HG02678 (cell line): ENCODE measurements around the gene HACE1.

Experiments
- ATAC-seq: cut with Tn5 transposase; IDR thresholded peaks from one replicate; pipeline ENCODE4 v1.9.1; 2021; ENCODE audit warnings: mild to moderate bottlenecking, moderate library complexity; ENCODE audit not compliant: unreplicated experiment

The HACE1 gene

DNA sequence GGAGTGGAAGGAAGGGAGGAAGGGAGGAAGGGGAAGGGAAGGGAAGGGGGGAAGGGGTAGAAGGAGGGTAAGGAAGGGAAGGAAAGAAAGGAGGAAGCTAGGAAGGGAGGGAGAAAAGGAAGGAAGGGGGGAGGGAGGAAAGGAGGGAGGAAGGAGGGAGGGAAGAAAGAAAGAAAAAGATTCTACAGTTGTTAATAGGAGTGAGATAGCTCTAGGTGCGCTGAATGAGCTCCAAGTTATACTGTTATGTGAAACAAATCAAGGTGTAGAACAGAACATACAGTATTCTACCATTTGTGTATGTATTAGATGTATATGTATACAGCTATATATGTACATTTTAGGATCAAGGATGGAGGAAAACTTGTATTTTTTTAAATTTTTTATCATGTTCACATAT is 167.7 kb downstream of the HACE1 start:
- ATAC-seq: no peak

DNA sequence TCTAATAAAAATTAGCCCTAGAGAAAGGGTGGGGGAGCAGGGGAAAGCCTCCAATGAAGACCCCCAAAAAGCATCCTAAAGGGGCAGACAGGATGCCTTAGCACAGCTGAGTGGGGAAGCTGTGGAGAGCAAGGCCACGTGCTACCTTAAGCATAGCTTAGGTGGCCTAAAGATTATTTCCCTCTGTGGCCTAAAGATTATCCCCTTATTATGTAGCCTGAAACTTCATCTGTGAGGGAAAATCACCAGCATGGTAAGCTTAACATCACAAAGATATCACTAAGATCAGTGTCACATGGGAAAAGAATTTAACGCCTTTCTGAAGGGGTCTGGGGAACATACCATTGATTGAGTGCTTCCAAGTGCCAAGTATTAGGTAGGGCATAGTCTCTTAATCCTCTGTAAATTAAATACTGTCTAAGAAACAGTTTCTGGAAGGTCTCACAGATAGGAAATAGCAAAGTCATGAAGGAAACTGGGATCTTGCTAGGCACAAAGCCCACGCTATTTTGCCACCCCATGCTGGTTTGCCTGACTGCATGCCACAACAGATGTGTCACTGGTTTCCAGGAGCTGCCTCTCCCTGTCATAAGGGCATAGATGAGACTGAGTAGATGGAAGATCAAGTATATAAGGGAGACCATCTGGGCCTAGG is 170.0 kb downstream of the HACE1 start:
- ATAC-seq: no peak

DNA sequence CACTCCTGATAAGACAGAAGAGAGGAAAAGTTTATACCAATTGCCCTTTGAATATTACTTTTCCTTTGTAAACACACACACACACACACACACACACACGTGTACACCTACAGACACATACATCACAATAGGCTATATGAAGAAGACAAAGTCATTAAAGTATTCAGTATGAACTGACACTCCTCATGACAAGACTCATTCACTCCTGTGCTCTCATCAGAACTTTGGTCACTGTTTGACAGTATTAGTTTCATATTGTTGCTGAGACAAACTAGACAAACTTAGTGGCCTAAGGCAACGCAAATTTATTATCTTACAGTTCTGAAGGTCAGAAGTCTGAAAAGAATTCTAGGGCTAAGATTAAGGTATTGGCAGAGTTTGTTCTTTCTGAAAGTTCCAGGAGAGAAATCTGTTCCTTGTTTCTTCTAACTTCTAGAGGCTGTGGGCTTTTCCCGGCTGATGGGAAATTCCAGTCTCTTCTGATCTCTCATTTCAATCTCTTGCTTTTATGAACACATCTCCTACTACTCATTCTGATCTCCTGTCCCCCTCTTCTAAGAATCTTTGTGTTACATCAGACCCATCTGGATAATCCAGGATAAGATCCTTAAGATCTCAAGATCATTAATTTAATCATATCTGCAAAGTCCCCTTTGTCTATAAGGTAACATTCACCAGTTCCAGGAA is 171.3 kb downstream of the HACE1 start:
- peak; percentile 73 for ATAC-seq

DNA sequence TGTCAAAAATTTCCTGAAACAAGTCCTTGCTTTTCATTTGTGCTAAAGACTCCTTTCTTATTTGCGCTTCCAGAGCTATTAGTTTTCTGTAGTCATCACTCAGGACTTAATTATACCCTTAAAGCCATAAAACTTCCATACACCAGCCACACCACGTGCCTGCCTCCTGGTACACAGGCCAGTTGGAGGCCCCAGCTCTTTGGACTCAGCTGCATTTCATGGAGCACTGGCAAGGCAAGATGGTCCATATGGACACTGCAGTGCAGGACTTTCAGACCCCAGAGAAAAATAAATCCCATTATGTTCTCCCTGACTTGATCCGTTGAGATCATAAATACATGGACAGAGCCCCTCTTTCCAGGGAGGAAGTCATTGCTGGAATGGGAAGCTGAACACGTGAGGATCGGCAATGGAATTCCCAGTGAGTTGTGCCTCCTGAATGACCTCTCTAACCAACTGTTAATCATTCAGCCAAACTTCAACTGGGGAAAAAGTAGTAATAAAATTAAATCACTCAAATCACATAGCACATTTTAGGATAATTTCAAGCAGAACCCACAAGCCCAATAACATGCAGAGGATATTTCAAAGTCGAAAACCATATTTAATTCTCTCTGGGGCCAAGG is 173.1 kb downstream of the HACE1 start:
- no peak for ATAC-seq

DNA sequence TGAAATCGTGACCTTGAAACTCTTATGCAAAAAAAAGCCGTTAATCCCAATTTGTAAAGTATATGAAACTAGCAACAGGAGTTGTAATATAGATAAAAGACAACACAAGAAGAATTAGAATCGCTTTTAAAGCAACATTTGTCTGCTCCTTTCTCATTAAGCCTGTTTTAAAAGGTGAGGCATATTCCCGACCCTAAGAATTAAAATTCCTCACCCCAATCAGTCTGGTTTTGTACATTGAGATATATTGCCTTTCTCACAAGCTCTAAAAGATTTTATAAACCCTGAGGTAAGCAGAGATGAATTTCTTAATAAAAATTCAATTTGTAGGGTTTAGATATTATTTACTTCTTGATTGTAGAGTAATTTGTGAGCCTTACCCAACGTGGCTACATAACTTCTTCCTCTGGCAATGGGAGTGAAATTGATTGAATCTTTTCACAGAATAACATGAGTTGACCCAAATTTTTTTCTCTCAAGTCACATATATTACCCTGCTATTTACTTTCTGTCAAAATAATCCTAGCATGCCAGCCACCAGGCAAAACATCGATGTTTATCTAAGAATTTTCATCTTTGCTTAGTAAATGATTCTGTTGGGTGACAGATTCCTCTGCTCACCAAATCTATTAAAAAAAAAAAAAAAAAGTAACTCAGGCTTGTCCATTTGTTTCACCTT is 173.7 kb downstream of the HACE1 start:
- ATAC-seq: no peak

DNA sequence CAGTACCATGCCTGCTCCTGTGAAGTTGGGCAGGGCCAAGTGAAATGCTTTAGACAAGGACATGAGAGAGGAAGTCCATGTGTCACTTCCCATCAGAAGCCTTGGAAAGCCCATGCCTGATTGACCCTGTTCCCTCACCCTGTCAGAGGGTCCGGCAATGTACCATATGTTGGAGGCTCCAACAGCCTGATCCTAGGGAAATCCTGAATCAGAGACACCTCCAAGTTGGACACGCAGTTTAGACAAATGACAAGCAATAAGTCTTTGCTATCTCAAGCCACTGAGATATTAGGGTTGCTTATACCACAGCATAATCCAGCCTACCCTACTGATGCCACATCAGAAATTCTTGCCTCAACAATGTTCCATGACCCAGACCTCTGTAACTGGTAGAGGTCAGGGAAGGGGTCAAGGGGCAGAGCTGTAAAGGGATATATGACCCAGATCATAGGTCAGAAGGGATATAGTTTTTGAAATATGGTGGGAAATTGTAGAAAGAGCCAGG is 174.8 kb downstream of the HACE1 start:
- ATAC-seq: no peak

DNA sequence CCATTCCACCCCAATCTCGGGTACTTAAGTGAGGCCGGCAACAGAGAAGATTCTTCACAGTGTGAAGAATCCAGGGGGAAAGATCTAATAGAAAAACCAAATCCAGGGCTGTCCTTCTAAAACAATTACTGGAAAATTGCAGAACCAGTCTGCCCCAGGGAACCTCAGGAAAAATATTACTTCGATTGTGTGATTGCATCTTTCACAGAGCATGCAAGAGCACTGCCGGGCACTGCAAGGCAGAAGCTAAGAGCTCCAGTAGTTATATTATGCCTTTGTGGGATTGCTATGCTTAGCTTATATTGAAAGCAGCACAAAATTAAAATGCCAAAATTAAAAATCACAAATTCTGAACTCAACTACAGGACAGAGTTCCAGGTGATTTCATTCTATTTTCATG is 175.9 kb downstream of the HACE1 start:
- ATAC-seq: no peak

DNA sequence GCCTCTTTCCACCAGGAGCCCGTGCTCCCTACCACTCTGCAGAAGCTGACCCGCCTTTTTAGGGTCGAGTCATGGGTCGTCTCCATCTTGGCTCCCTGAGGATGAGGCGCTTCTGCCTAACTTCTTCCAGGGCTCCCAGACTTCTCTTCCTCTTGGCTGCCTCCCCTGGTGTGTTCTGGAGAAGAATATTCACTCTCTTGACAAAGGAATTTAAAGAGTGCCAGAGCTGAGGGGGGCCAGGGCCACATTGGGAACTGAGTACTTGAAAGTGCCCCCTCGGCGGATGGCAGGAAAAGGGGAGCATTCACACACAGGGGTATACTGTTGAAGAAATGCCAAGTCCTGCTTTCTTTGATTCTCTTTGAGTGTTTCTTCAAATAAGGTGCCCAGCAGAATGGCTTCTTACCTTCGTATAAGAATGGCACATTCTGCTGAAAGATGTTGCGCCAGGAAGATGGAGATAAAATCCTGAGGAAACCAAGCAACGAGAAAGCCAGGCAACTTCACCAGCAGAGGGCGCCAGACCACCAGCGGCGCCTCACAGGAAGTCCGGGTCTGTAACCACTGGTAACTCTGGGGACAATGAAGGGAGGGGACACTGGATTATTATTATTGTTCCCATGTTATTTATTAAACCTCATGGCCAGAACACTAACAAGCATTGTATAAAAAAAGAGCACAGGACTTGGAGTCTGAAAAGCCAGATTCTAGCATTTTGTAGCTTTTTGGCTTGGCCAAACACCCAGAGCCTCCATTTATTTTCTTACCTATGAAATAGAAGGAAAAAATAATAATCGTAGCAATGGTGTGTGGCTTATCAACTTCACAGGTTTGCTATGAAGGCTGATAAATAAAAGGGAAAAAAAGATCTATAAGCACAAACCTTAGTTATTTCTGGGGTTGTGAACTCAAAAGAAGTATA is 176.7 kb downstream of the HACE1 start:
- peak; percentile 86 for ATAC-seq

DNA sequence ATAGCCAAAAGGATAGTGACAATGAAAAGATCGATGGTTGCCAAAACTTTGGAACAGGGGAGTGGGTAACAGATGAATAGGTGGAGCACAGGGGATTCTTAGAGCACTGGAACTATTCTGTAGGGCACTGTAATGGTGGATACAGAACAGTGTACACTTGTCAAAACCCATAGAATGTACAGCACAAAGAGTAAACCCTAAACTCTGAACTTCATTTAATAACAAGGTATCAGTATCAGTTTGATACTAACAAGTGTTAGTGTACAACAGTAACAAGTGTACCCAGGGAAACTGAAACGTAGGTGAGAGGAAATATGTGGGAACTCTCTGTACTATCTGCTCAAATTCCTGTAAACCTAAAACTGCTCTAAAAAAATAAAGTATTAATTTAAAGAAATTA is 179.2 kb downstream of the HACE1 start:
- ATAC-seq: no peak

DNA sequence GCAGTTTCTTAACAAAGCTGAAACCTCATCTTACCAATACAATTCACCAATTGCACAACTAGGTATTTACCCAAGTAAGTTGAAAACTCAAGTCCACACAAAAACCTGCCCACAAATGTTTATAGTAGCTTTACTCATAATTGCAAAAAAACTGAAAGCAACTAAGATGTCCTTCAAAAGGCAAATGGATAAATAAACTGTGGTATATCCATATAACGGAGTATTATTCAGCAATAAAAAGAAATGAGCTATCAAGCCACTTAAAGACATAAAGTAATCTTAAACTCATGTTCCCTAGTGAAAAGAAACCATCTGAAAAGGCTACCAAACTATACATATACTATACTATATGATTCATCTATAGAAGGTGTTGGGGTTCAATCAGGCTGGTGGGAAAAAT is 179.7 kb downstream of the HACE1 start:
- ATAC-seq: no peak
